HEK293 (cell line): Measurements from ENCODE around the gene NUTM2A.
"Not testable (repeated sequence)": the region's sequence is repeated elsewhere in the genome, so short reads cannot be mapped to it uniquely, and the experiment has no call there.

ENCODE experiments used
- KLF7 ChIP-seq: fragments of 450-650 bp; formaldehyde crosslinking; IDR thresholded peaks from 2 replicates; pipeline ENCODE4 v1.5.1; 2016; ENCODE audit warnings: missing biosample characterization, missing genetic modification characterization, borderline replicate concordance
- SCRT1 ChIP-seq: fragments of 450-650 bp; formaldehyde crosslinking; IDR thresholded peaks from 2 replicates; pipeline ENCODE4 v1.5.1; 2016; ENCODE audit warnings: missing biosample characterization, missing genetic modification characterization, borderline replicate concordance
- SP2 ChIP-seq: fragments of 450-650 bp; formaldehyde crosslinking; IDR thresholded peaks from 2 replicates; pipeline ENCODE4 v1.5.1; 2016; ENCODE audit warnings: missing biosample characterization, missing genetic modification characterization
- SP7 ChIP-seq: fragments of 450-650 bp; formaldehyde crosslinking; IDR thresholded peaks from 2 replicates; pipeline ENCODE4 v1.5.1; 2016; ENCODE audit warnings: missing biosample characterization, missing genetic modification characterization
- TCF7L2 ChIP-seq: IDR thresholded peaks from 2 replicates; pipeline ENCODE4 v1.6.1; 2011; ENCODE audit warnings: low read depth, mild to moderate bottlenecking, inconsistent platforms, low read length, moderate library complexity, borderline replicate concordance
- YY1 ChIP-seq: fragments of 450-650 bp; formaldehyde crosslinking; IDR thresholded peaks from 2 replicates; pipeline ENCODE4 v1.5.1; 2018; ENCODE audit warnings: missing biosample characterization, missing genetic modification characterization
- ZNF121 ChIP-seq: fragments of 450-650 bp; formaldehyde crosslinking; IDR thresholded peaks from 2 replicates; pipeline ENCODE4 v1.5.1; 2016; ENCODE audit warnings: missing biosample characterization, missing genetic modification characterization
- TF ChIP-seq, protein P1 (sequence below): fragments of 450-650 bp; formaldehyde crosslinking; optimal IDR thresholded peaks from 2 replicates; pipeline ENCODE3; 2016; ENCODE audit warnings: missing biosample characterization, mild to moderate bottlenecking, missing genetic modification characterization
- TF ChIP-seq, protein P2 (sequence below): fragments of 450-650 bp; formaldehyde crosslinking; IDR thresholded peaks from 2 replicates; pipeline ENCODE4 v1.5.1; 2016; ENCODE audit warnings: missing biosample characterization, missing genetic modification characterization

DNA sequence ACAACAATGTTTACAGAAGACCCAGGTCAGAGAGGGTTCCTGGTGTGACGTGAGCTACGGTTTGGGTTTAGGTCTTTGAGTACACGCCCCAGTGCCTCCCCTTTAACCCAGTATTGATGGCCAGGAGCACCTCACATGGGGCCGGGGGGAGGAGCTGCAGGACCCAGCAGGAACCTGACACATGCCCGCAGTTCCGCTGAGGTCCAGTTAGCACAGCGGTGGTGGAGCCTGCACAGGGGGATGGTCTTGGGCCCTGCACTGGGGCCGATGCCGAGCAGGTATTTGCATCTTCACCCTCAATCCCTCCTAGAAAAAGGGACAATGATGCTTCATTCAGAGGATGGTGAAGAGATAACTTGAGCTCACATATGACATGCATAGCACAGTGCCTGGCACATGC, 4.0 kb downstream of the NUTM2A start:
- TF ChIP-seq SP2 (tag by site-specific recombination); TCF7L2; KLF7 (tag by site-specific recombination); SCRT1 (tag by site-specific recombination); SP7 (tag by site-specific recombination); YY1 (tag by site-specific recombination); ZNF121 (tag by site-specific recombination): not testable (repeated sequence)
- TF ChIP-seq, protein P1, sequence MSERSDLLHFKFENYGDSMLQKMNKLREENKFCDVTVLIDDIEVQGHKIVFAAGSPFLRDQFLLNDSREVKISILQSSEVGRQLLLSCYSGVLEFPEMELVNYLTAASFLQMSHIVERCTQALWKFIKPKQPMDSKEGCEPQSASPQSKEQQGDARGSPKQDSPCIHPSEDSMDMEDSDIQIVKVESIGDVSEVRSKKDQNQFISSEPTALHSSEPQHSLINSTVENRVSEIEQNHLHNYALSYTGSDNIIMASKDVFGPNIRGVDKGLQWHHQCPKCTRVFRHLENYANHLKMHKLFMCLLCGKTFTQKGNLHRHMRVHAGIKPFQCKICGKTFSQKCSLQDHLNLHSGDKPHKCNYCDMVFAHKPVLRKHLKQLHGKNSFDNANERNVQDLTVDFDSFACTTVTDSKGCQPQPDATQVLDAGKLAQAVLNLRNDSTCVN = not testable (repeated sequence)
- TF ChIP-seq, protein P2, sequence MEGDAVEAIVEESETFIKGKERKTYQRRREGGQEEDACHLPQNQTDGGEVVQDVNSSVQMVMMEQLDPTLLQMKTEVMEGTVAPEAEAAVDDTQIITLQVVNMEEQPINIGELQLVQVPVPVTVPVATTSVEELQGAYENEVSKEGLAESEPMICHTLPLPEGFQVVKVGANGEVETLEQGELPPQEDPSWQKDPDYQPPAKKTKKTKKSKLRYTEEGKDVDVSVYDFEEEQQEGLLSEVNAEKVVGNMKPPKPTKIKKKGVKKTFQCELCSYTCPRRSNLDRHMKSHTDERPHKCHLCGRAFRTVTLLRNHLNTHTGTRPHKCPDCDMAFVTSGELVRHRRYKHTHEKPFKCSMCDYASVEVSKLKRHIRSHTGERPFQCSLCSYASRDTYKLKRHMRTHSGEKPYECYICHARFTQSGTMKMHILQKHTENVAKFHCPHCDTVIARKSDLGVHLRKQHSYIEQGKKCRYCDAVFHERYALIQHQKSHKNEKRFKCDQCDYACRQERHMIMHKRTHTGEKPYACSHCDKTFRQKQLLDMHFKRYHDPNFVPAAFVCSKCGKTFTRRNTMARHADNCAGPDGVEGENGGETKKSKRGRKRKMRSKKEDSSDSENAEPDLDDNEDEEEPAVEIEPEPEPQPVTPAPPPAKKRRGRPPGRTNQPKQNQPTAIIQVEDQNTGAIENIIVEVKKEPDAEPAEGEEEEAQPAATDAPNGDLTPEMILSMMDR (tag by site-specific recombination) = not testable (repeated sequence)
